ENCODE results near the gene ST6GALNAC3.
"Not testable (repeated sequence)": the region's sequence is repeated elsewhere in the genome, so short reads cannot be mapped to it uniquely, and the experiment has no call there.

ST6GALNAC3 gene

GRCh38 chr1:76109901-76110560 lies 35.5 kb downstream of the ST6GALNAC3 start:
- DNase-seq = no peak

GRCh38 chr1:76110666-76111065 lies 36.1 kb downstream of the ST6GALNAC3 start:
- DNase-seq = no peak

GRCh38 chr1:76112321-76112720 lies 37.8 kb downstream of the ST6GALNAC3 start:
- not testable (repeated sequence) for DNase-seq

GRCh38 chr1:76113446-76113845 lies 38.9 kb downstream of the ST6GALNAC3 start:
- no peak for DNase-seq

GRCh38 chr1:76115171-76115570 lies 40.6 kb downstream of the ST6GALNAC3 start:
- DNase-seq = no peak

GRCh38 chr1:76121850-76122249 lies 47.3 kb downstream of the ST6GALNAC3 start:
- DNase-seq = no peak

- DNase-seq = no peak
These were observed 47.7 kb downstream of the ST6GALNAC3 start for GRCh38 chr1:76122271-76122670.

- DNase-seq = not testable (repeated sequence)
These were observed 49.0 kb downstream of the ST6GALNAC3 start for GRCh38 chr1:76123411-76124064.

- DNase-seq = no peak
These were observed 49.6 kb downstream of the ST6GALNAC3 start for GRCh38 chr1:76124196-76124595.

- no peak for DNase-seq
These were observed 51.1 kb downstream of the ST6GALNAC3 start for GRCh38 chr1:76125473-76126219.

- no peak for DNase-seq
These were observed 53.5 kb downstream of the ST6GALNAC3 start for GRCh38 chr1:76128096-76128495.

- no peak for DNase-seq
These were observed 55.2 kb downstream of the ST6GALNAC3 start for GRCh38 chr1:76129731-76130130.

- no peak for DNase-seq
These were observed 56.4 kb downstream of the ST6GALNAC3 start for GRCh38 chr1:76130992-76131391.

GRCh38 chr1:76133977-76134376 lies 59.4 kb downstream of the ST6GALNAC3 start:
- no peak for DNase-seq

GRCh38 chr1:76135835-76136234 lies 61.3 kb downstream of the ST6GALNAC3 start:
- DNase-seq = no peak

GRCh38 chr1:76136894-76137293 lies 62.3 kb downstream of the ST6GALNAC3 start:
- DNase-seq = no peak

GRCh38 chr1:76137746-76138145 lies 63.2 kb downstream of the ST6GALNAC3 start:
- no peak for DNase-seq

GRCh38 chr1:76138217-76138616 lies 63.7 kb downstream of the ST6GALNAC3 start:
- DNase-seq = no peak

GRCh38 chr1:76140227-76140626 lies 65.7 kb downstream of the ST6GALNAC3 start:
- no peak for DNase-seq

GRCh38 chr1:76141929-76142328 lies 67.4 kb downstream of the ST6GALNAC3 start:
- DNase-seq = no peak

- no peak for DNase-seq
These were observed 68.4 kb downstream of the ST6GALNAC3 start for GRCh38 chr1:76142771-76143540.

GRCh38 chr1:76144247-76144646 lies 69.7 kb downstream of the ST6GALNAC3 start:
- DNase-seq = no peak

GRCh38 chr1:76145332-76145731 lies 70.8 kb downstream of the ST6GALNAC3 start:
- no peak for DNase-seq
